Osteocyte (in vitro differentiated cells): Measurements from ENCODE around the gene RXRA. TPM values are rescaled to one million over a fixed set of nuclear protein-coding genes. Genes with fewer than 3 reads are reported as not detected.
A peak's percentile ranks its signal among the peaks of the same experiment; 100 is the strongest.

Experiments used
- DNase-seq: peaks from one replicate; pipeline ENCODE4 v3.0.0; 2021; ENCODE audit warnings: mixed read lengths; ENCODE audit not compliant: unreplicated experiment; ENCODE audit errors: extremely low spot score
- H3K27ac Mint-ChIP-seq: one replicate; pipeline ENCODE4 v1.8.0; 2021; ENCODE audit warnings: mild to moderate bottlenecking, mixed read lengths; ENCODE audit not compliant: unreplicated experiment
- H3K27me3 Mint-ChIP-seq: one replicate; pipeline ENCODE4 v1.8.0; 2021; ENCODE audit warnings: mixed read lengths; ENCODE audit not compliant: unreplicated experiment
- H3K36me3 Mint-ChIP-seq: one replicate; pipeline ENCODE4 v1.8.0; 2021; ENCODE audit warnings: mixed read lengths; ENCODE audit not compliant: unreplicated experiment
- H3K4me1 Mint-ChIP-seq: one replicate; pipeline ENCODE4 v1.8.0; 2021; ENCODE audit warnings: mixed read lengths; ENCODE audit not compliant: unreplicated experiment
- H3K4me3 Mint-ChIP-seq: one replicate; pipeline ENCODE4 v1.8.0; 2021; ENCODE audit warnings: mild to moderate bottlenecking, moderate library complexity, mixed read lengths; ENCODE audit not compliant: unreplicated experiment
- H3K9me3 Mint-ChIP-seq: one replicate; pipeline ENCODE4 v1.8.0; 2021; ENCODE audit warnings: mixed read lengths; ENCODE audit not compliant: unreplicated experiment
- CTCF ChIP-seq: fragments of 200-600 bp; sonication (generic); IDR thresholded peaks from 2 replicates; pipeline ENCODE4 v1.5.0; 2021; ENCODE audit warnings: antibody characterized with exemption, mild to moderate bottlenecking, moderate library complexity
- long read RNA-seq: library from polyadenylated mRNA; unstranded; transcript quantifications from one replicate; pipeline ENCODE4 v2.0.0, GENCODE V29; 2021
- total RNA-seq: library from RNA; stranded (reverse); gene quantifications from 2 replicates; pipeline ENCODE4 v1.2.1, GENCODE V29; 2021

The RXRA gene
- total RNA-seq = 76.4 and 82.2 TPM in 2 replicates
- long read RNA-seq, partial matches to known transcripts = 0 of 4 reads
- long read RNA-seq, other reads (novel, unspliced or antisense) = 4 of 4 reads

GRCh38 chr9:134325813-134326723, at the start of gene RXRA:
RXRA (plus strand) TSS chr9:134326455; CDS start chr9:134326632, 177 bp downstream.
- Mint-ChIP-seq H3K27ac (peak within 1 kb of the TSS; percentile 84), H3K27me3 (no peaks in the 10 kb centered on the region), H3K4me1 (peaks cover 61% of the 10 kb centered on the region), H3K36me3 (no peaks in the 10 kb centered on the region), H3K4me3 (peak within 1 kb of the TSS; percentile 85), H3K9me3 (no peaks in the 10 kb centered on the region)
- TF ChIP-seq CTCF = peak; percentile 45
- peak; percentile 96 for DNase-seq

- no peak for DNase-seq
- Mint-ChIP-seq H3K27me3 (peaks cover 13% of the 10 kb centered on the region), H3K27ac (no peak overlapping the region)
These were observed 48.0 kb upstream of the RXRA start for GRCh38 chr9:134278286-134278685.

GRCh38 chr9:134278974-134279640, 47.1 kb upstream of the RXRA start:
- peaks cover 7% of the 10 kb centered on the region for H3K4me1 Mint-ChIP-seq
- H3K27ac Mint-ChIP-seq = no peak overlapping the region
- H3K4me3 Mint-ChIP-seq = no peak overlapping the region
- DNase-seq = no peak
- TF ChIP-seq CTCF = no peak
- no peaks in the 10 kb centered on the region for H3K36me3 Mint-ChIP-seq
- H3K27me3 Mint-ChIP-seq = peaks cover 8% of the 10 kb centered on the region
- H3K9me3 Mint-ChIP-seq = no peaks in the 10 kb centered on the region

More at GRCh38 chr9:134278286-134278685, 48.0 kb upstream of the RXRA start:
- no peaks in the 10 kb centered on the region for H3K9me3 Mint-ChIP-seq
- no peaks in the 10 kb centered on the region for H3K36me3 Mint-ChIP-seq
- no peak for TF ChIP-seq CTCF
- peaks cover 5% of the 10 kb centered on the region for H3K4me1 Mint-ChIP-seq
- no peak overlapping the region for H3K4me3 Mint-ChIP-seq

GRCh38 chr9:134282138-134282650, 44.1 kb upstream of the RXRA start:
- Mint-ChIP-seq H3K4me3 (no peak overlapping the region), H3K36me3 (no peaks in the 10 kb centered on the region), H3K27ac (no peak overlapping the region), H3K27me3 (peaks cover 3% of the 10 kb centered on the region), H3K4me1 (peaks cover 7% of the 10 kb centered on the region), H3K9me3 (no peaks in the 10 kb centered on the region)
- no peak for DNase-seq
- TF ChIP-seq CTCF = no peak

- no peak for DNase-seq
- Mint-ChIP-seq H3K4me3 (no peak overlapping the region), H3K27me3 (no peaks in the 10 kb centered on the region), H3K27ac (no peak overlapping the region), H3K4me1 (peaks cover 7% of the 10 kb centered on the region), H3K36me3 (no peaks in the 10 kb centered on the region), H3K9me3 (no peaks in the 10 kb centered on the region)
- no peak for TF ChIP-seq CTCF
These were observed 43.1 kb upstream of the RXRA start for GRCh38 chr9:134283111-134283515.
